Lower leg skin (tissue), 3 donors: ENCODE measurements around the gene SHISA5.

Experiments
- POLR2A ChIP-seq, 2 donors: fragments of 450-650 bp; IDR thresholded peaks; one replicate each; pipeline ENCODE4 v1.6.1; 2016 to 2017; ENCODE audit warnings: antibody characterized with exemption in 2 of 2, mild to moderate bottlenecking in 1 of 2, moderate library complexity in 1 of 2
- TF ChIP-seq, protein P1 (sequence below), 3 donors: fragments of 450-650 bp; IDR thresholded peaks; one replicate each; pipeline ENCODE4 v1.5.1; 2016; ENCODE audit warnings: antibody characterized with exemption in 3 of 3, mild to moderate bottlenecking in 3 of 3, moderate library complexity in 2 of 3

DNA sequence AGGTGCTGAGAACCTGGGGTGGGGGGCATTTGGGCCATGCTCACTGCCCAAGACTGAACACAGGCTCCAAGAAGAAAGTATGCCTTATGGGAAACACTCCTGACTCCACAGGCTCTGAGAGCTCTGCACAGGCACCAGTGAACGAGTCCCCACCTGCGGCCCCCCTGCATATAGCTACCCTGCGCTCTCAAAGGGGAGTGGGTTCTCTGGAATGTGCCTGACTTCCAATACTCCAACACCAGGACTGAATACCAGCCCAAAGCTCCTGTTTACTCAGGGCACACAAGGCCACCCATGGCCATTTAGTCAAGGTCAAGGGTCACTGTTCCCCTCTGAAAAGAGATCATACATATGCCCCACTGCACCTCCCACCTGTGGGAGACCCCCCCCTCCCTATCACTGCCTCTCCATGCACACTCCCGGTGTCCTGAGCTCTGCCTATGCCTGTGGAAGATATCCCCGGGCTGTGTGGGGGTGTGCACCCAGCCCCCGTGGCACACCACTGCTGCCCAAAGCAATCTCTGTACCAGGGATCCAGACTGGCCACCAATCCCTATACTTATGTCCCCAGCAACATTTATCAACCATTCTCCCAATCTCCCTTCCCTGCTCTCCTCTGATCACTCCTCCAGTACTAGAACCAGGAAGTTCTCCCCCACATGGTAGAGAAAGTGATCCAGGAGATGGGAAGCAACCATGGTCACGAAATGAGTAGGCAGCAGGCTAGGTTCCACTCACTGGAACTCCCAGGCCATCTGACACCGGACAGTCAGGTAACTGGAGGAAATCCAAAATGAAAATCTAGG, 72.5 kb downstream of the SHISA5 start:
- TF ChIP-seq, protein P1, sequence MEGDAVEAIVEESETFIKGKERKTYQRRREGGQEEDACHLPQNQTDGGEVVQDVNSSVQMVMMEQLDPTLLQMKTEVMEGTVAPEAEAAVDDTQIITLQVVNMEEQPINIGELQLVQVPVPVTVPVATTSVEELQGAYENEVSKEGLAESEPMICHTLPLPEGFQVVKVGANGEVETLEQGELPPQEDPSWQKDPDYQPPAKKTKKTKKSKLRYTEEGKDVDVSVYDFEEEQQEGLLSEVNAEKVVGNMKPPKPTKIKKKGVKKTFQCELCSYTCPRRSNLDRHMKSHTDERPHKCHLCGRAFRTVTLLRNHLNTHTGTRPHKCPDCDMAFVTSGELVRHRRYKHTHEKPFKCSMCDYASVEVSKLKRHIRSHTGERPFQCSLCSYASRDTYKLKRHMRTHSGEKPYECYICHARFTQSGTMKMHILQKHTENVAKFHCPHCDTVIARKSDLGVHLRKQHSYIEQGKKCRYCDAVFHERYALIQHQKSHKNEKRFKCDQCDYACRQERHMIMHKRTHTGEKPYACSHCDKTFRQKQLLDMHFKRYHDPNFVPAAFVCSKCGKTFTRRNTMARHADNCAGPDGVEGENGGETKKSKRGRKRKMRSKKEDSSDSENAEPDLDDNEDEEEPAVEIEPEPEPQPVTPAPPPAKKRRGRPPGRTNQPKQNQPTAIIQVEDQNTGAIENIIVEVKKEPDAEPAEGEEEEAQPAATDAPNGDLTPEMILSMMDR (IDR thresholded peaks at IDR 0.05) = no peak
- no peak for TF ChIP-seq POLR2A (IDR thresholded peaks at IDR 0.05)
